Measurements from ENCODE around the gene C16orf46.

The C16orf46 gene

DNA sequence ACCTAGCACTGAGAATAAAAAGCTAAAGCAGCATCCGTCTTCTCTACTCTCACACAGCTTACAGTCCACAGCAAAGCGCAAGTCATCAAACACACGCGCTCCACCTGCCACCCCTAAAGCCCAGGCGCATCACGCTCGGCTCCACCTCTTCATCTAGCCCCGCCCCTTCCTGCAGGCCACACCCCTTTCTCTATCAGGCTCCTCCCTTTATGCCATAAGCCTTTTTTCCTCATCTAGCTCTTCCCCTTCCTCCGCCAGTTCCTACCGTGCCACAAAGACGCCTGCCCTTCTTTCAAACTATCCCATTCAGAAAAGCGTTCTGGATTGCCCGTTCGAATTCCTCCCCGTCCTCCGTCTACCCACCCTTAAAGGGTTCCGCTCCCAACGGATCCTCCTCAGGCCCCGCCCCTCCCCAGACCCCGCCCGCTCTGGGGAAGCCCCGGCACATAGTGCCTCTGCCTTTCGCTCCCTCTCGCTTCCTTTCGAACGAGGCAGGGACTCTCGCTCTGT lies 417 bp downstream of the C16orf46 start:
- DNase-seq (ENCODE audit: low read depth): peak; percentile 87

DNA sequence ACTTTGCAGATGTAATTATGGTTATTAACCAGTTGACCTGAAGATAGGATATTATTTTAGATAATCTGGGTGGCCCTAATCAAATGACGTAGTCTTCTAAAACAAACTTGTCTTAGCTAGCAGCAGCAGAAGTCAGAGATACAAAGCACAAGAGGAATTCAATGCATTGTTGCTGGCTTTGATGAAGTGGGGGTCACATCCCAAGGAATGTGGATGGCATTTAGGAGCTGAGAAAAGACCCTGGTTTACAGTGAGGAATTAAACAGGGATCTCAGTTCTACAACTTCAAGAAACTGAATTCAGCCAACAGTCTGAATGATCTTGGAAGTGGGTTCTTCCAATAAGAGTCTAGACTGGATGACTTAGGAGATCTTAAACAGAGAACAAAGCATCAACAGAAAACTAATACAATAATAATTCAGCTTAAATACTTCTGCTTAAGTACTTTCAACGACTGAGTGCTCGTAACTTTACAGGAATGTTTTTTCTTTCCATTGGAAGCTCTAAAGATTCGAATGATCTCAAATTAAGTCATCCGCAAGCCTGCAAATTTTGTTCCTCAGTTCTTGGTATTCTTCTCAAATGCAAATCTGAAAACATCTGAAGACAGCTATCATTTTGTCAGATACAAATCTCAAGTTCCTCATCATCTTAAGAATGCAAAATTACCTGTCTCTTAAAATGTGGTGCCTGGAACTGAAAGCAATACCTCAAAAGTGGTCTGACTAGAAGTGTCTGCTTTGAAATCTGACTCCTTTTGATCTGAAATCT lies 3.3 kb downstream of the C16orf46 start:
- no peak for DNase-seq (ENCODE audit: low read depth)

DNA sequence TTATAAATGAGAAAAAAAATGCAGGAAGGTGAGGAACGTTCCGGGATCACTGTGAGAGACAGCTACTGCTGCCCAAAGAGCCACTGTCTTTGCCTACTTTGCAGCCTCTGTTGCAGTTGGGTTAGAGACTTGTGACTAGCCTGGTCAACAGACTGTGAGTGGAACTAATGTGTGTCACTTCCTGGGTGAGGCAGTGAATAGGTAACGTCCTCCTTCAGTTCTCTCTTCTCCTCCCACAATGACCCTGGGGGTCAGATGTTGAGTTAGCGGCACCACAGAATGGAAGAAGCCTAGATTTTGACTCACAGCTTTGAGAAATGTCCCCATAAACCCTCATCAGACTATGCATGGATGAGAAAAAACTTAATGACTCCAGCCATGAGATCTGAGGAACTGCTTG lies 5.2 kb downstream of the C16orf46 start:
- DNase-seq (ENCODE audit: low read depth): peak; percentile 12

DNA sequence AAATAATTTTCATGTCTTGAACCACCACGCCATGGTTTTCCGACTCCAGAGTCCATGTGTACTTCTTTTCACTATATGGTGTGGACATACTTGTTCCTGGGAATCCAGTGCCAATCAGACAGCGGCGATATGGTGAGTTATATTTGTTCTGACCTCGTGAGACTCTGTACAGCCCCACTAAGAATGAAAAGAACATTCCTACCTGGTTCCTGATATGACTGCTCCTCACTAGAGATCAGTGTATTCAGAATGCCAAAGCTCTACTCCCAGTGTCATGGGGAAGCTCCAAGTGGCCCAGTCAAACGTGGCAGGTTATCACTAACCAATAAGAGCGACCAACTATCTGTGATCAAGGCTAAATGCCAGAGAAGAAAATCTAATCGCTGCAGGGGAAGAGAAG lies 6.1 kb downstream of the C16orf46 start:
- no peak for DNase-seq (ENCODE audit: low read depth)

DNA sequence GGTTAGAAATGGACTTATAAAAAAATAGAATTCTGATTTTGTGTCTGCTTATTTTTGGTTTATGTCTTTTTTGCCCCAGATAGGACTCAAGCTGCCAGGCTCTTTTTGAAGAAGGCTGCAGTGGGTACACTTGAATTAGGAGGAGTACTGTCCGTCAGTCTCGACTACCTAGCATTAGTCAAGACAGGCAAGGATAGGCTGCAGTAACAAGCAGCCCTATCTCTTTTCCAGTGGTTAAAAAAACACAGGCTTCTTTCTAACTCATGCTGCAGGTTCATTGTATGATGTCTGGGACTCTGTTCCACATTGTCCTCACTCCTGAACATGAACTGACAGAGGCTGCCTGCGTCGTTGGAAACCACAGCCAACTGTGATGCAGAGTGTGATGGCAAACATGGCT lies 8.0 kb downstream of the C16orf46 start:
- DNase-seq (ENCODE audit: low read depth): no peak

- no peak for DNase-seq (ENCODE audit: low read depth)
Observed at GRCh38 chr16:81067166-81067565, 9.9 kb downstream of the C16orf46 start.

DNA sequence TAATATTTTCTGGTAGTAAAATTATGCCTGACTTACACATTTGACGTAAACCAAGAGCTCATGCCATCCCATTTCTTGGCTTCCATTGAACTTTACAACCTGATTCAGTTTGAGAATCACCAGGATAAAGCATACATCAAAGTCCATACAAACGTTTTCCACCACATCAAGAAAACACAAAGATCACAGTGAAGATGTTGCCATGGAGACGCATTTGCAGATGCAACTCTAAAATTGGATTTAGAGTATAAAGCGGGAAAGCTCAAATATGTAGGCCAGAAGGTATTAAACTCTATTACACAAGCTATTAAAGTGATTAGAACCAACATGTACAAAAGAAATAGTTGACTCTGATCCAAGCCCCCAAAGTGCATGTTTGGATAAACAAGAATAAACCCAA lies 10.4 kb downstream of the C16orf46 start:
- no peak for DNase-seq (ENCODE audit: low read depth)

GRCh38 chr16:81061871-81062608 lies 15.0 kb downstream of the C16orf46 start:
- no peak for DNase-seq (ENCODE audit: low read depth)

GRCh38 chr16:81061307-81061640 lies 15.8 kb downstream of the C16orf46 start:
- DNase-seq (ENCODE audit: low read depth): no peak

DNA sequence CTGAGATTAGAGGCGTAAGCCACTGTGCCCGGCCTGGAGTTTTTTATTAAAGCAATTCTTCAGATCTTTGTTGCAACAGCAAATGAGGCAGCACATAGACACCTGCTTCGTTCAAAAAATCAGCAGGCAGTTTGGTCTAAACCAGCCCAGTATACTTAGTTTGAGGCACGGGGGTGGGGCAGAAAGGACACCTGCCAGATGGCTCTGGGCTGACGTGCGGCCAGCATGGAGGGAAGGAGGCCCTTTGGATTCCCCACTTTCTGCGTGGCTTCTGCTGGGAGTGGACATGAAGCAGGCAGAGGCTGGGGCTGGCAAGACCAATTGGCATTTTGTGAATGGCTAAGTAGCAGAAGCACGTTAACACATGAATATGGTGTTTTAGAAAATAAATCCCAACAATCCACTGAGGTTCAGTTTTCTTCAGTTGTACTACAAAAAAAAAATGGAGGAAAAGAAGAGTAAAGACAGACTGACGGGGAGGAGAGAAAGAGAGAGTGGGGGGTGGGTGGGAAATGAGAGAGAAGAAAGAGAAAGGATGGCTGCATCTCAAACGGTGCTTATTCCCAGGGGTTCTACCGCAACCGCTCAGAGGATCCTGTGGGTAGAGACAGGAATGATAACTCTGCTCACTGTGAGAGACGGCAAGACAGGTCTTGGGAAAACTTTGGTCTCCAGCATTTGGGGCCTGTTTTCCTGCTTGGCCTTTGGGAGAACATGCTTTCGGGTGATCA lies 16.3 kb downstream of the C16orf46 start:
- no peak for DNase-seq (ENCODE audit: low read depth)

DNA sequence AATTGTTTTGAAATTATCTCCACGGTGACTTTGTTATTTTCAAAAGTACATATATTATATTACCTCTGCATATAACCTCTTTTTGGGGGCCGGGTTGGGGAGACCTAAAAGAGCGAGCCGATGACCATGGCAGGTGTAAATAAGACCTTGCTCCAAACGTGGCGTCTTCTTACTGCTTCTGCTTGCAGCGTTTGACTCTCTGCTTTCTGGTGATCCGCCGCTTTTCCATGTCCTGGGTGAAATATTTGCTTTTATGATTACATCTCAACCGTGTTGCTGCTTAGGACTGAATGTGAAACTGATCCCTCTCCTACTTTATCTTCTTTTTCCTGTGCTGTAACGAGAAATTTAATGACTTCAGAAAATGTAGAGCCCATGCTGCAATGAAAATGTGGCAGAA lies 23.3 kb downstream of the C16orf46 start:
- no peak for DNase-seq (ENCODE audit: low read depth)

DNA sequence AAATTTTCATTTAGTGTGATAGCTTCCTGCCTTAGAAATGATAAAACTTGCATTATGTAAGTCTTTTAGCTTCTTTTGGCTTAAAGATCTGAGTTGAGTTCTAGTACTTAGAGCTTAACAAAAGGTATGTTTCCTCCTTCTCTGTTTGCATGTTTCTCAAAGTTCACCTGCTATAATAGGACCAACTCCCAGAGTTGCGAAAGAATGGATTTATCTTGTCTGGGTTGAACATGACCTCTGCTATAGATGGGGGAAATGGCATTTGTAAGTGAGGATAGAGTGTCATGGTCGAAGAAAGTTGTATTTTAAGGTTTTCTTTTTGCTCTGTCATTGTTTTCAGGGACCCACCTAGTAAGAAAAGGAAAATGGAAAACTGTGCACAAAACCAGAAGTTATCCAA lies 34.2 kb downstream of the C16orf46 start:
- DNase-seq (ENCODE audit: low read depth): no peak

GRCh38 chr16:81041696-81042095 lies 35.3 kb downstream of the C16orf46 start:
- DNase-seq (ENCODE audit: low read depth): no peak

GRCh38 chr16:81040842-81041241 lies 36.2 kb downstream of the C16orf46 start:
- DNase-seq (ENCODE audit: low read depth): peak; percentile 34

- DNase-seq (ENCODE audit: low read depth): no peak
Observed at GRCh38 chr16:81040131-81040530, 36.9 kb downstream of the C16orf46 start.

GRCh38 chr16:81036751-81037350 lies 40.2 kb downstream of the C16orf46 start:
- peak; percentile 10 for DNase-seq (ENCODE audit: low read depth)

- DNase-seq (ENCODE audit: low read depth): peak; percentile 46
Observed at GRCh38 chr16:81035975-81036750, 40.9 kb downstream of the C16orf46 start.

DNA sequence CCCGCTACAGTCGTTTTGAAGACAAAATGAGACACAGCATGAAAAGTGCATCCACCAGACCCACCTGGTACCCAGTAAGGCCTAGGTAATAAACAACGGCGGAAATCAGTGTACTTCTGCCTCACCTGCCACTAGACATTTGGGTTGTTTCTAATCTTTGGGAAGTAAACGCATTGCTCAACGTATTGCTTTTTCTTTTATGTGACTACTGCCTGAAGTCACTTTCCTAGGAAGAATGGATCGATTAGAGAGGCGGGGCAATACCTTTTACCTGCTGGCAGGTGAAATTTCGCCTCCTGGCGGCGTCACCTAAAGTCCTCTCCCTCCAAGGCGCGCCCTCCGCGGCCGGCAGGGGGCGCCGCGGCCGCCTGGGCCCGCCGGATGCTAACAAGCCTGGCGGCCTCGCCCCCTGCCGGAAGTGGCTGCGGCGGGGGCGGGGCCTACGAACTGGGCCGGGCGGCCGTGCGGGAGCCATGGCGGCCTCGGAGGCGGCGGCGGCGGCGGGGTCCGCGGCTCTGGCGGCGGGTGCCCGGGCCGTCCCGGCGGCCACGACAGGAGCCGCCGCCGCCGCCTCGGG lies 41.6 kb downstream of the C16orf46 start, which contains the start of gene ATMIN:
ATMIN (plus strand) TSS at position 445 of the 577 bp plus-strand sequence; CDS start at position 474, 29 bp downstream.
- DNase-seq (ENCODE audit: low read depth): peak; percentile 83

DNA sequence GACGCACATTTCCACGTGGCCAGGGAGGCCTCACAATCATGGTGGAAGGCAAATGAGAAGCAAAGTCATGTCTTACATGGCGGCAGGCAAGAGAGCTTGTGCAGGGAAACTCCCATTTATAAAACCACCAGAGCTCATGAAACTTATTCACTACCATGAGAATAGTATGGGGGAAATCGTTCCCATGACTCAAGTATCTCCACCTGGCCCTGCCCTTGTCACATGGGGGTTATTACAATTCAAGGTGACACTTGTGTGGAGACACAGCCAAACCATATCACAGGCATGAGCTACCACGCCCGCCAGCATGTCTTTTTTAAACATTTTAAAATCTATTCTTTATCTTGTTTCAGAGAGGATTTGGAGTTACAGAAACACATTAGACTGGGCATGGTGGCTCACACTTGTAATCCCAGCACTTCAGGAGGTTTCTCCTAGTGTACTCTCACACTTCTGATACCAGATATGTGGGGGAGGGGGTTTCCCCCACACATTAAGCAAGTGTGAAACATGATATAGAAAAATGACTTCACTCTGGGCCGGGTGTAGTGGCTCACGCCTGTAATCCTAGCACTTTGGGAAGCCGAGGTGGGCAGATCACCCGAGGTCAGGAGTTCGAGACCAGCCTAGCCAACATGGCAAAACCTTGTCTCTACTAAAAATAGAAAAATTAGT lies 47.0 kb downstream of the C16orf46 start:
- DNase-seq (ENCODE audit: low read depth): no peak

DNA sequence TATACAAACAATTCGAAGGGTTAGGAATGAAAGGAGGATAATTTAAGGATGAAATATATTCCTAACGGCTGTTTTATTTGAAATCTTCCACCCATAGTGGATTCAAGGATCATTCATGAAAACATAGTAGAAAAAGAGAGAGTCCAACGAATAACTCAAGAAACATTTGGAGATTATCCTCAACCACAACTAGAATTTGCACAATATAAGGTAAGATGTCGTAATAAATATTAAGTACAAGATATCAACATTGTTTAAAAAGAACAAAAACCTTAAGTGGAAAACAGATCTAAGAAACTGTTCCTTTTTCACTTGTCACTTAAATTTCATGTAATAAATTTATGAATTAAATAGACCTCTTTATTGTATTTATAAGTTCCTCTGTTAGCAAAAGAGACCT lies 50.6 kb downstream of the C16orf46 start:
- no peak for DNase-seq (ENCODE audit: low read depth)

Data from EH (cell line).